Cardiac fibroblast (primary cell): ENCODE measurements around the gene RNF20.
"Not testable (repeated sequence)": the region's sequence is repeated elsewhere in the genome, so short reads cannot be mapped to it uniquely, and the experiment has no call there.

Experiments used
- DNase-seq, 2 donors: peaks; one replicate each; pipeline versions ENCODE4 v3.0.0 to v3.0.0-alpha.2; 2010; ENCODE audit warnings: low read depth in 2 of 2
- H3K4me3 ChIP-seq, 2 donors: replicated peaks in 1 of 2; 1 replicate in 1 of 2; 2 replicates in 1 of 2; pipeline ENCODE4 v1.5.1; 2011; ENCODE audit warnings: low read depth in 2 of 2, low read length in 2 of 2, mild to moderate bottlenecking in 2 of 2, moderate library complexity in 1 of 2
- TF ChIP-seq, protein P1 (sequence below): IDR thresholded peaks from one replicate; pipeline ENCODE4 v1.5.1; 2011; ENCODE audit warnings: low read depth, mild to moderate bottlenecking, low read length, inconsistent platforms

The RNF20 gene

DNA sequence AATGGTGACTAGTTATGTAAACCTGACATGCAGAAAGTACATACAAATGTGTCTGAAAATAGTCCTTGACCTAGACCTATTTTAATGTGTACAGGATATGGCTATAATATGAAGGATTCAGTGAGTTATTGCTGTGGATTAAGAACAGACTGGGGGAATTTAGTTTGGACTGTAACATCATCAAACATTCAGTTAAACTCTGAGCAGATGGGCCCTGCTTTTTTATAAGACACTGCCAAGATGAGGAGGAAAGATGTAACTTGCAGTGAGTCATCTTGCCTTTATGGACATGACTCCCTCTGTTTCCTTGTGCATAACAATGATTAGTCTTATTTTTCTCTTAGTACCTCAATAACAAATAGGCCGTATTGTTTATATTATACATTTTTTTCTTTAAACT is 48.9 kb downstream of the RNF20 start:
- no peak overlapping the region for H3K4me3 ChIP-seq
- DNase-seq: peak in 1 of 2 donors; percentile 73
- TF ChIP-seq, protein P1, sequence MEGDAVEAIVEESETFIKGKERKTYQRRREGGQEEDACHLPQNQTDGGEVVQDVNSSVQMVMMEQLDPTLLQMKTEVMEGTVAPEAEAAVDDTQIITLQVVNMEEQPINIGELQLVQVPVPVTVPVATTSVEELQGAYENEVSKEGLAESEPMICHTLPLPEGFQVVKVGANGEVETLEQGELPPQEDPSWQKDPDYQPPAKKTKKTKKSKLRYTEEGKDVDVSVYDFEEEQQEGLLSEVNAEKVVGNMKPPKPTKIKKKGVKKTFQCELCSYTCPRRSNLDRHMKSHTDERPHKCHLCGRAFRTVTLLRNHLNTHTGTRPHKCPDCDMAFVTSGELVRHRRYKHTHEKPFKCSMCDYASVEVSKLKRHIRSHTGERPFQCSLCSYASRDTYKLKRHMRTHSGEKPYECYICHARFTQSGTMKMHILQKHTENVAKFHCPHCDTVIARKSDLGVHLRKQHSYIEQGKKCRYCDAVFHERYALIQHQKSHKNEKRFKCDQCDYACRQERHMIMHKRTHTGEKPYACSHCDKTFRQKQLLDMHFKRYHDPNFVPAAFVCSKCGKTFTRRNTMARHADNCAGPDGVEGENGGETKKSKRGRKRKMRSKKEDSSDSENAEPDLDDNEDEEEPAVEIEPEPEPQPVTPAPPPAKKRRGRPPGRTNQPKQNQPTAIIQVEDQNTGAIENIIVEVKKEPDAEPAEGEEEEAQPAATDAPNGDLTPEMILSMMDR: no peak

DNA sequence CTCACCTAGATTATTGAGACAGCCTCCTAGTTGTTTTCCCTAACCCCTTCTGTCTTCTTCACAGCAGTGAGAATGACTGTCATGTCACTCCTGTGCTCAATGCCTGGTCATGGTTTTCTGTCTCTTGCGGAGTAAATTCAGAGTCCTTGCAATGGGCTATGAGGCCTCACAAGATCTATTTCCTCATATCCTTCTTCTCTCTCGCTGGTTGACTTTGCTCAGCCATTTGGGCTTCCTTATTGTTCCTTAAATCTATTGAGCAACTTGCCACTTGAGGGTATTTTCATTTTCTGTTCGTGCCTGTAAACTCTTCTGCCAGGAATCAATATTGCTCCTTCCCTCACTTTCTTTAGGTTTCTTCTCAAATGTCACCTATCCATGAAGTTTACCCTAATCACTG is 52.1 kb downstream of the RNF20 start:
- TF ChIP-seq, protein P1: no peak
- no peak overlapping the region for H3K4me3 ChIP-seq

GRCh38 chr9:101586651-101587050 is 53.0 kb downstream of the RNF20 start:
- H3K4me3 ChIP-seq: no peak overlapping the region
- TF ChIP-seq, protein P1: no peak
- no peak for DNase-seq

More for the DNA sequence above, 52.1 kb downstream of the RNF20 start:
- DNase-seq: no peak

DNA sequence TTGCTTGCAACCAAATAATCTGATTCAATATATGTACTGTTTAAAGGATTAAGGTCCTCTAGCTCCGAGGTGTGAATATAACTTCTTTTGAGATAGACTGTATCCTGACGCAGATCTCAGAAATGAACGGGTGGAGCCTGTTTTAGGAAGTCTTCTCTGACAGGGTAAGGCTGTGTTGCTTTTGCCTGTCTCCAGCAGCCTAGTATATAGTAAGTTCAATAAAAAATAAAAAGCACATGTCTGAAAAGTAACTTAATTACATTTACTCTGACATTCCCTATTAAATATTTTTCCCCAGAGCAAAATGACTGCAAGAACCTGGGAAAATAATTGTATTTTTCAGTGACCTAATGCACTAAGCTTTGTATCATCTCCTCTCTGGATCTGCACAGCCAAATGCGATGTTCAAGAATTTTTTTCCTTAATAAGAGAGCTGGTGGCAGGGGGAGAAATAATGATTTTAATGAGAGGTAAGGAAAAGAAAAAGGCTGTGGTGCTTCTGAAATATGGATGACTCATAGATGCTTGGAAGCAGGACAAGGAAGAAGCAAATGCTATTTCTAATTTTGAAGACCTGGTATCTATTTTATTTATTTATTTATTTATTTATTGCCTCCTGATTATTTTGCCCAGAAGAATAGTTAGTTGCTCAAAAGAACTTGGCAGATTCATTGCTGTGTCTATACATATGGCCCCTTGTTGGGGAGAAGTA is 53.8 kb downstream of the RNF20 start:
- peak in 1 of 2 donors; percentile 12 for DNase-seq
- TF ChIP-seq, protein P1: no peak
- H3K4me3 ChIP-seq: no peak overlapping the region

- DNase-seq: peak in 1 of 2 donors; percentile 77
These were observed 56.4 kb downstream of the RNF20 start for GRCh38 chr9:101590074-101590473.

DNA sequence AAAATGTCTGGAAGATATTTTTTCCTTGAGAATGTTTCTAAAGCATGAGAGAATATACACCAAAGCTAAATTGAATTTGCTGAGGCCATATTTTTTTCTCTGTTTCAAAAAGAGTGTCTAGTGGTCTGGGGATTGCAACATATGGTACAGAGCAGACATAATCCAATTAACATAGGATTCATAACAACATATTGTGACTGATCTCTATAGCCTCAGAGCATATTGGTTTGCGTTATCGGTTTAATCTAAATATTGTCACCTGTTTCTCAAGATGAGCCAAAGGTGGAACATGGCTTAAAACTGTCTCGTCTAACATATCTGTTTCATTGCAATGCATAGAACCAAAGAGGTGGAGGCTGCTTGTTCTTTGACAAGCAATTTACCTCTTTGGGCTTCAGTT is 57.2 kb downstream of the RNF20 start:
- no peak for DNase-seq
- no peak overlapping the region for H3K4me3 ChIP-seq
- TF ChIP-seq, protein P1: no peak

More at GRCh38 chr9:101590074-101590473, 56.4 kb downstream of the RNF20 start:
- H3K4me3 ChIP-seq: not testable (repeated sequence)

DNA sequence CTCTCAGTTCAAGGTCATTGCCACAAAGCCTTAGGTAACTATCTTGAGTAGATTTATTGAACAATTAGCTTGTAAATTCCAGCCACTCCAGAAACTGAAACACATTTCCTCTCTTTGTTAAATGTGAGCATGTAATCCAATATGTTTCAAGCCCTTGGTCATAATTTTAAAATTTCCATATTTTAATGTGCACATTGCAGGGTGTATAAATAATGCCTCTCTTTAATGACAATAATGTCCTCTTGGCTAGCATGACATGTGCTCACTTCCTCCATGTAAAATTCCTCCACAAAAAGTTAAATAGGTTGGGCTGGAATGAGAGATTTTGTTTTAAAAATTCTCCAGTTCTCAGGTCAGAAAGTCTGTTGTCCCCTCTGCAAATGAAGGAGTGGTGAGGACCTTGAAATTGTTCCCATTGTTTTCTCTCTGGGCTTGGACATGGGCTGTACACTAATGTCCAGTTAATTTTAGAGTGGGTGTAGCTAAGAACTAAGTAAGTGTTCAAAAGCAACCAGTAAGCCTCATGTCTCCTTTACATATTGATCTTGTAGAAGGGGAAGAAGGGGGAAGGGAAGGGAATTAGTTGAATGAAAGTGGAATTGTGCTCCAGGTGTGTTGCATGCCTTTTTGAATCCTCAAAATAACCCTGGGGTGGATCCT is 58.3 kb downstream of the RNF20 start:
- no peak for DNase-seq
- TF ChIP-seq, protein P1: no peak
- no peak overlapping the region for H3K4me3 ChIP-seq
